IgD-negative memory B cell (primary cell): Measurements from ENCODE around the gene PER1. TPM values are rescaled to one million over a fixed set of nuclear protein-coding genes. Genes with fewer than 3 reads are reported as not detected.

Source experiments
- H3K27ac Mint-ChIP-seq, 3 donors: one replicate each; pipeline ENCODE4 v1.8.0; 2020 to 2022; ENCODE audit warnings: mild to moderate bottlenecking in 3 of 3, mixed read lengths in 3 of 3, moderate library complexity in 1 of 3
- H3K27me3 Mint-ChIP-seq: one replicate; pipeline ENCODE4 v1.8.0; 2021; ENCODE audit warnings: mixed read lengths
- H3K36me3 Mint-ChIP-seq: one replicate; pipeline ENCODE4 v1.8.0; 2020; ENCODE audit warnings: mild to moderate bottlenecking, mixed read lengths
- H3K4me1 Mint-ChIP-seq, 3 donors: one replicate each; pipeline ENCODE4 v1.8.0; 2020 to 2022; ENCODE audit warnings: mixed read lengths in 3 of 3, mild to moderate bottlenecking in 1 of 3
- H3K4me3 Mint-ChIP-seq, 4 donors: one replicate each; pipeline ENCODE4 v1.8.0; 2020 to 2022; ENCODE audit warnings: mild to moderate bottlenecking in 4 of 4, mixed read lengths in 4 of 4, moderate library complexity in 3 of 4
- H3K9me3 Mint-ChIP-seq, 3 donors: one replicate each; pipeline ENCODE4 v1.8.0; 2020 to 2021; ENCODE audit warnings: mixed read lengths in 3 of 3, mild to moderate bottlenecking in 1 of 3
- polyA plus RNA-seq: library from polyadenylated mRNA; unstranded; fragments of 300-500 nt; fragmentation: Illumina TruSeq; gene quantifications from one replicate; pipeline ENCODE4 v1.2.3, GENCODE V29; 2021

PER1 gene
- polyA plus RNA-seq, 1 donor from 2014 or later = 12.6 TPM

GRCh38 chr17:8096541-8096940 is 55.7 kb downstream of the PER1 start:
- Mint-ChIP-seq H3K9me3 (no peaks in the 10 kb centered on the region), H3K36me3 (no peaks in the 10 kb centered on the region), H3K27ac (no peak overlapping the region), H3K27me3 (peaks cover 6% of the 10 kb centered on the region), H3K4me3 (no peak overlapping the region), H3K4me1 (peaks cover 9 to 11% (median 10%) of the 10 kb centered on the region in 3 donors)

- peak overlapping the region in 1 of 3 donors; percentile 31 for H3K27ac Mint-ChIP-seq
- no peaks in the 10 kb centered on the region for H3K9me3 Mint-ChIP-seq
- H3K4me3 Mint-ChIP-seq = no peak overlapping the region
- H3K4me1 Mint-ChIP-seq = peaks cover 17 to 21% (median 19%) of the 10 kb centered on the region in 3 donors
- H3K27me3 Mint-ChIP-seq = peaks cover 10% of the 10 kb centered on the region
- no peaks in the 10 kb centered on the region for H3K36me3 Mint-ChIP-seq
These were observed 56.8 kb downstream of the PER1 start for GRCh38 chr17:8095361-8095760.

GRCh38 chr17:8091033-8091687 is 61.0 kb downstream of the PER1 start:
- Mint-ChIP-seq H3K27me3 (peaks cover 10% of the 10 kb centered on the region), H3K36me3 (no peaks in the 10 kb centered on the region), H3K9me3 (no peaks in the 10 kb centered on the region), H3K4me3 (peak overlapping the region; percentile 29 to 91 (median 74)), H3K4me1 (peaks cover 23 to 32% (median 31%) of the 10 kb centered on the region in 3 donors), H3K27ac (peak overlapping the region; percentile 6 to 92 (median 71))

Other genes starting within 250 kb of the PER1 start
- gene RNF227, start 236.1 kb downstream of the PER1 start, polyA plus RNA-seq = 3.1 TPM
- gene KCNAB3, start 222.5 kb downstream of the PER1 start, polyA plus RNA-seq = 0.51 TPM
- gene TRAPPC1, start 220.5 kb downstream of the PER1 start, polyA plus RNA-seq = 220 TPM
- gene CNTROB, start 220.2 kb downstream of the PER1 start, polyA plus RNA-seq = 11.0 TPM
- 0.18 TPM for gene GUCY2D, start 149.8 kb downstream of the PER1 start, polyA plus RNA-seq
- gene ALOX15B, start 113.3 kb downstream of the PER1 start, polyA plus RNA-seq = not detected
- 0.41 TPM for gene ALOX12B, start 64.7 kb downstream of the PER1 start, polyA plus RNA-seq
- not detected for gene ALOXE3, start 33.9 kb downstream of the PER1 start, polyA plus RNA-seq
- not detected for gene HES7, start 28.3 kb downstream of the PER1 start, polyA plus RNA-seq
- 83.7 TPM for gene VAMP2, start 10.5 kb upstream of the PER1 start, polyA plus RNA-seq
- gene TMEM107, start 24.0 kb upstream of the PER1 start, polyA plus RNA-seq = 35.2 TPM
- gene BORCS6, start 37.8 kb upstream of the PER1 start, polyA plus RNA-seq = 30.0 TPM
- gene AURKB, start 58.2 kb upstream of the PER1 start, polyA plus RNA-seq = 0.34 TPM
- gene CTC1, start 95.7 kb upstream of the PER1 start, polyA plus RNA-seq = 35.1 TPM
- 15.5 TPM for gene PFAS, start 96.9 kb upstream of the PER1 start, polyA plus RNA-seq
- gene RANGRF, start 136.3 kb upstream of the PER1 start, polyA plus RNA-seq = 67.4 TPM
- 1.7 TPM for gene SLC25A35, start 143.0 kb upstream of the PER1 start, polyA plus RNA-seq
- not detected for gene ARHGEF15, start 157.8 kb upstream of the PER1 start, polyA plus RNA-seq
- gene ODF4, start 187.4 kb upstream of the PER1 start, polyA plus RNA-seq = not detected
- 1,664 TPM for gene RPL26, start 230.8 kb upstream of the PER1 start, polyA plus RNA-seq
- gene RNF222, start 245.4 kb upstream of the PER1 start, polyA plus RNA-seq = 0.08 TPM